ENCODE data around the gene BRAP.
"Not testable (repeated sequence)": the region's sequence is repeated elsewhere in the genome, so short reads cannot be mapped to it uniquely, and the experiment has no call there.

BRAP gene

GRCh38 chr12:111645433-111645832 lies 40.3 kb downstream of the BRAP start:
- H3K27ac Mint-ChIP-seq: no peak overlapping the region
- no peaks in the 10 kb centered on the region for H3K4me1 Mint-ChIP-seq
- no peak for ATAC-seq
- peaks cover 45% of the 10 kb centered on the region for H3K36me3 Mint-ChIP-seq
- no peaks in the 10 kb centered on the region for H3K9me3 Mint-ChIP-seq
- no peak overlapping the region for H3K4me3 Mint-ChIP-seq
- H3K27me3 Mint-ChIP-seq: no peaks in the 10 kb centered on the region

DNA sequence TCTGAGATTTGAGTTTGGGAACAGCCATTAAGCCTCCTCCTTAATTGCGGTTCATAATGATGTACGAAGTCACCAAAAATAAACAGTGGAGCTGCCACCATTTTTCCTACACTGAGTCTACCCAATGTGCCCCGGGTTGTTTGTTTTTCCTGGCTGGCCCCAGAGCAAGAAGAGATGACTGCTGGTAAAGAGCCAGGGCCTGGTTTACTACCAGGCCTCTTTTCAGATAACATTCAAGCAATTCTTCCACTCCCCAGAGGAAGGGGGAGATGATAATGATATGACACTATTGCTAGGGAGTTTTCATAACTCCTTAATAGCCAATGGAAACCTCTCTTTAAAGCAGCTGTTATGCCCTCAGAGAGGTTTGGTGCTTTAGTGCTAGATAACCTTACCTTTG lies 42.3 kb downstream of the BRAP start:
- peaks cover 40% of the 10 kb centered on the region for H3K36me3 Mint-ChIP-seq
- no peak overlapping the region for H3K27ac Mint-ChIP-seq
- H3K4me1 Mint-ChIP-seq: no peaks in the 10 kb centered on the region
- H3K27me3 Mint-ChIP-seq: no peaks in the 10 kb centered on the region
- H3K9me3 Mint-ChIP-seq: no peaks in the 10 kb centered on the region
- no peak for ATAC-seq
- no peak overlapping the region for H3K4me3 Mint-ChIP-seq

DNA sequence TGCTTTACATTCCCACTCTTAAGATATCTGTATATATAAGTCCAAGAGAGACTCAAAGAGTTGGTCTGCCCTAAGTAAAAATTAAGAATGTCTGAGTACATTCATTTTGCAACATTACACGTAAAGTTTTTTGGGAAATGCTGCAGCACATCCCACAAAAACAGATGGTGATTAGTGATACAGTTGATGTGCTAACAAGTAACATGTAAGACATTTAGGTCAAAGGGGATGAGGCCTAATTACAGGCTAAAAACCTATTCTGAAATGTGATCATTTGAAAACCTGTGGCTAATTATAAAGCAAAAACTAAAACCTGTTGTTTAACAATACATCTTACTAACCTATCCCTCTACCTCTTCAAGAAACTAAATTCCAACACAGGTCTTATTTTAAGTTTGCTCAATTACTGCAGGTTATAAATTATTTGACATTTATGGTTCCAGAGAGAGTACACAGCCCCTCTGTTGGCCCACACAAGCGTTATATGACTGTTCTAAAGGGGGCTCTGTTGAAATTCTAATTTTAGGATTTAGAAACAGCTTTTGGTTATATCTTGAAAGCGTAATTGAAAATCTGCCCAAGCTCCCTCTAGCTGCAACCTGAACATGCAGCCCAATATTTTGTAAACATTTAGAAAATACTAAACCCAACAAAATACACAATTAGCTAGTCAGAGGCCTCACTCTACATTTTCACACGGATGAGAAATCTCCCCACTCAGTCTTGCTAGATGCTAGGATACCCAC lies 42.9 kb downstream of the BRAP start:
- no peak overlapping the region for H3K27ac Mint-ChIP-seq
- no peaks in the 10 kb centered on the region for H3K9me3 Mint-ChIP-seq
- ATAC-seq: no peak
- H3K4me3 Mint-ChIP-seq: no peak overlapping the region
- H3K4me1 Mint-ChIP-seq: no peaks in the 10 kb centered on the region
- H3K36me3 Mint-ChIP-seq: peaks cover 40% of the 10 kb centered on the region
- no peaks in the 10 kb centered on the region for H3K27me3 Mint-ChIP-seq

DNA sequence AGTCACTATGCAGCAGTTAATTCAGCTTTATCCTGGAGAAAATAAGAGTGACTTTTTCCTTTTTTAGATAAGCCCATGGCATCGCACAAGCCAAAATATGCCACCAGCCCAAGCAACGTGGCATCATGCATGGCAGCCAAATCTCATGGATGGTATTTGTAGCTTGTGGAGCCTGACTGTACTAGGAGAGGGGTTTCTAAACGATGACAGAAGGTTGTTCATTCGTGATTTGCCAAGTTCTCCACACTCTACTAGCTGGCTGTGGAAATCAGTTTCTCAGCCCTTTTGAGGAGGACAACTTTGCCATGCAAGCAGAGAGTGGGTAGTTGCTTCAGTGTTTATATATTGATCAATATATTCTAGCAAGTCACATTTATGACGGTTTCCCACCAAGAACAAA lies 45.2 kb downstream of the BRAP start:
- Mint-ChIP-seq H3K4me1 (no peaks in the 10 kb centered on the region), H3K4me3 (no peak overlapping the region), H3K36me3 (peaks cover 26% of the 10 kb centered on the region), H3K27ac (no peak overlapping the region), H3K9me3 (no peaks in the 10 kb centered on the region), H3K27me3 (no peaks in the 10 kb centered on the region)
- ATAC-seq: no peak

- Mint-ChIP-seq H3K36me3 (peaks cover 11% of the 10 kb centered on the region), H3K4me3 (no peak overlapping the region), H3K9me3 (no peaks in the 10 kb centered on the region), H3K27ac (no peak overlapping the region), H3K4me1 (no peaks in the 10 kb centered on the region), H3K27me3 (no peaks in the 10 kb centered on the region)
- no peak for ATAC-seq
Measured at GRCh38 chr12:111638556-111638955, 47.2 kb downstream of the BRAP start.

GRCh38 chr12:111636209-111636945 lies 49.4 kb downstream of the BRAP start:
- no peak overlapping the region for H3K27ac Mint-ChIP-seq
- H3K9me3 Mint-ChIP-seq: no peaks in the 10 kb centered on the region
- peaks cover 4% of the 10 kb centered on the region for H3K36me3 Mint-ChIP-seq

GRCh38 chr12:111635524-111635923 lies 50.2 kb downstream of the BRAP start:
- H3K27me3 Mint-ChIP-seq: no peaks in the 10 kb centered on the region
- peak overlapping the region; percentile 1 for H3K27ac Mint-ChIP-seq
- no peaks in the 10 kb centered on the region for H3K4me1 Mint-ChIP-seq
- H3K9me3 Mint-ChIP-seq: no peaks in the 10 kb centered on the region
- H3K4me3 Mint-ChIP-seq: no peak overlapping the region
- H3K36me3 Mint-ChIP-seq: peaks cover 4% of the 10 kb centered on the region
- ATAC-seq: peak; percentile 63

More at GRCh38 chr12:111636209-111636945, 49.4 kb downstream of the BRAP start:
- ATAC-seq: no peak
- Mint-ChIP-seq H3K4me3 (no peak overlapping the region), H3K4me1 (no peaks in the 10 kb centered on the region), H3K27me3 (no peaks in the 10 kb centered on the region)

GRCh38 chr12:111628505-111629260 lies 57.1 kb downstream of the BRAP start:
- no peaks in the 10 kb centered on the region for H3K9me3 Mint-ChIP-seq
- H3K27me3 Mint-ChIP-seq: peaks cover 11% of the 10 kb centered on the region
- H3K4me1 Mint-ChIP-seq: no peaks in the 10 kb centered on the region
- no peak overlapping the region for H3K27ac Mint-ChIP-seq
- H3K36me3 Mint-ChIP-seq: no peaks in the 10 kb centered on the region
- no peak overlapping the region for H3K4me3 Mint-ChIP-seq
- no peak for ATAC-seq

GRCh38 chr12:111626230-111626629 lies 59.5 kb downstream of the BRAP start:
- Mint-ChIP-seq H3K27ac (no peak overlapping the region), H3K4me1 (no peaks in the 10 kb centered on the region), H3K36me3 (no peaks in the 10 kb centered on the region), H3K4me3 (no peak overlapping the region), H3K27me3 (peaks cover 11% of the 10 kb centered on the region), H3K9me3 (no peaks in the 10 kb centered on the region)
- ATAC-seq: no peak

DNA sequence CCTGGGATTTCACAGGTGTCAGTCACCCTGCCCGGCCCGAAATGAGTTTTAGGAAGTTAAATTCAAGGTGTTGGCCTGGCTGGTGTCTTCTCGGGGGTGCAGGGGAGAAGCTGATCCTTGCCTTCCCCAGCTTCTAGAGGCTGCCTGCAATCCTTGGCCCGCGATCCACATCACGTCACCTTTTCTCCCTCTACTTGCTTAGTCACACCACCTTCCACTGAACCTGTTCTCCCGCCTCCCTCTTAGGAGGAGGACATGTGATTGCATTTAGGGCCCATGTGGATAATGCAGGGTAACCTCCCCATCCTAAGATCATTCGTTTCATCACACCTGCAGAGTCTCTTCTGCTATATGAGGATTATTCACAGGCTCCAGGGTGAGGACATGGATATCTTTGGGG lies 61.2 kb downstream of the BRAP start:
- ATAC-seq: no peak
- Mint-ChIP-seq H3K4me3 (no peak overlapping the region), H3K4me1 (no peaks in the 10 kb centered on the region), H3K27ac (no peak overlapping the region), H3K27me3 (peaks cover 11% of the 10 kb centered on the region), H3K36me3 (no peaks in the 10 kb centered on the region), H3K9me3 (no peaks in the 10 kb centered on the region)

- not testable (repeated sequence) for H3K4me3 Mint-ChIP-seq, H3K36me3 Mint-ChIP-seq, H3K27ac Mint-ChIP-seq, H3K27me3 Mint-ChIP-seq, H3K4me1 Mint-ChIP-seq, H3K9me3 Mint-ChIP-seq, ATAC-seq
Measured at GRCh38 chr12:111617841-111618240, 67.9 kb downstream of the BRAP start.

DNA sequence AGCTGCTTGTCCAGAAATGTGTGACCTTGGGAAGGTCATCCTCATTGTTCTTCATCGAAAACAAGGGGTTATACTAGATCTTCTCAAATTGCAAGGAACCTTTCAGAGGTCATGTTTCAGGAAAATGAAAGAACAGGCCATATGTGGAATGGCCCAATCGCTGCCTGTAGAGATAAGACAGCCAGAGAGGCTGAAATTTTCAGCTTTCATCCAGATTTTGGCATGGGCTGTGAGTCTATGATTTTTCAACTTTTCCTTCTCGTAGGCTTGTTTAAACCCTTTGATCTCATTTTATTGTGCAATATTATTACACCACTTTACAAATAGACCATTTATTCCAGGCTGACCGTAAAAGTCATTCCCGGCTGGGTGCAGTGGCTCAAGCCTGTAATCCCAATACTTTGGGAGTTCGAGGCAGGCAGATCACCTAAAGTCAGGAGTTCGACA lies 69.6 kb downstream of the BRAP start:
- no peaks in the 10 kb centered on the region for H3K9me3 Mint-ChIP-seq
- H3K36me3 Mint-ChIP-seq: no peaks in the 10 kb centered on the region
- no peak for ATAC-seq
- H3K27me3 Mint-ChIP-seq: no peaks in the 10 kb centered on the region
- H3K4me1 Mint-ChIP-seq: no peaks in the 10 kb centered on the region
- H3K4me3 Mint-ChIP-seq: no peak overlapping the region
- H3K27ac Mint-ChIP-seq: no peak overlapping the region

- Mint-ChIP-seq H3K36me3 (no peaks in the 10 kb centered on the region), H3K27me3 (no peaks in the 10 kb centered on the region), H3K27ac (no peak overlapping the region), H3K4me1 (no peaks in the 10 kb centered on the region), H3K9me3 (no peaks in the 10 kb centered on the region), H3K4me3 (no peak overlapping the region)
- ATAC-seq: no peak
Measured at GRCh38 chr12:111607239-111607638, 78.5 kb downstream of the BRAP start.

- Mint-ChIP-seq H3K9me3 (no peaks in the 10 kb centered on the region), H3K36me3 (no peaks in the 10 kb centered on the region), H3K27me3 (no peaks in the 10 kb centered on the region), H3K4me1 (no peaks in the 10 kb centered on the region), H3K27ac (no peak overlapping the region), H3K4me3 (no peak overlapping the region)
- no peak for ATAC-seq
Measured at GRCh38 chr12:111606767-111607230, 79.0 kb downstream of the BRAP start.

- Mint-ChIP-seq H3K4me1 (no peaks in the 10 kb centered on the region), H3K27ac (no peak overlapping the region), H3K36me3 (no peaks in the 10 kb centered on the region), H3K27me3 (no peaks in the 10 kb centered on the region), H3K9me3 (no peaks in the 10 kb centered on the region), H3K4me3 (no peak overlapping the region)
- ATAC-seq: no peak
Measured at GRCh38 chr12:111605911-111606766, 79.6 kb downstream of the BRAP start.
